HFFc6 (cell line): ENCODE data around the gene TPPP2. TPM values are rescaled to one million over a fixed set of nuclear protein-coding genes. Genes with fewer than 3 reads are reported as not detected.

ENCODE experiments used
- DNase-seq: peaks from one replicate; pipeline ENCODE4 v3.0.0-alpha.2; 2018
- H3K27ac Mint-ChIP-seq: 2 replicates; pipeline ENCODE4 v1.8.0; 2020; ENCODE audit warnings: mild to moderate bottlenecking, mixed read lengths
- H3K27me3 Mint-ChIP-seq: 2 replicates; pipeline ENCODE4 v1.8.0; 2021; ENCODE audit warnings: mild to moderate bottlenecking, moderate library complexity, mixed read lengths; ENCODE audit not compliant: insufficient read depth
- H3K36me3 Mint-ChIP-seq: 2 replicates; pipeline ENCODE4 v1.8.0; 2021; ENCODE audit warnings: low read depth, mixed read lengths
- H3K4me1 Mint-ChIP-seq: 2 replicates; pipeline ENCODE4 v1.8.0; 2020; ENCODE audit warnings: low read depth, mixed read lengths
- H3K4me3 Mint-ChIP-seq: 2 replicates; pipeline ENCODE4 v1.8.0; 2020; ENCODE audit warnings: mild to moderate bottlenecking, moderate library complexity, mixed read lengths
- H3K9me3 Mint-ChIP-seq: 2 replicates; pipeline ENCODE4 v1.8.0; 2020; ENCODE audit warnings: mild to moderate bottlenecking, mixed read lengths
- total RNA-seq, 6 experiments: library from RNA; stranded (reverse); fragmentation: NEBNext Ultra II Directional; extraction: Animal tissue kit (Norgen Biotek cat#: 25700); gene quantifications; 2 replicates in 1 of 6; 3 replicates in 5 of 6; pipeline ENCODE4 v1.2.3, GENCODE V29; 2021
- TF ChIP-seq, protein P1 (sequence below): fragments of 200-600 bp; sonication (generic); IDR thresholded peaks from 2 replicates; pipeline ENCODE4 v1.5.0; 2021; ENCODE audit warnings: antibody characterized with exemption, mild to moderate bottlenecking

TPPP2 gene
- total RNA-seq, 6 experiments from 2014 or later, result not detected

DNA sequence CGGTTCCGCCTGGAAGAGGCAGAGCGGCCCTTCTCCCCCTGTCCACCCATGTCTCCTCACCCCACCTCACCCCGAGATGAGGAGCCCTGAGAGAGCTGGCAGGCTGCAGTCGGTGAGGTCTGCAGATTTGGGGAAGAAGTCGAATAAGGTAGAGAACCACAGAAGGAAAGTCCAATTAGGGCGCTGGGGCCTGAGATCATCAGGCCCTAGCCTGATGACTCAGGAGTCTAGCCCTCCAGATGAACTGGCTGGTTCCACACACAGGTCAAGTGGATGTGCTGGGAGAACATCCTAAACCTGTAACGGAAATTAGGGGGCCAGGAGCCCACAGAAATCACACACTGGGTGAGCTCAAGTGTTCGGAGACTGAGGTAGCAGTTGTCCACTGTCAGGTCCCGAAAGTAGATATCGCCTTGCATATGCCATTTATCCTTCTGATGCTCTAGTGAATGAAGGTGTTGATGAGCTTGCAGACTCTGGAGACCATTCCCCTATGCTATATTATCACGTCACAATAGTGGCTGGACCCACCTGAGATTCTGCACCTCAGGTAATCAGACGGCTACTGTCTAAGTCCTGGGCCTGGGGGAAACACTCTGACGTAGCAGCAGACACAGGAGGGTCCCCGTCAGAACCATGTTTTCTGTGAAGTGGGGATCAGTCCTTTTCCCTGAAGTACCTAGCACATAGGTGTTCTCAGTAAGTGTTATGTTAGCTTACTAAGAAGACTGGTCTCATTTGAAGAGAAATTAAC lies 41.1 kb upstream of the TPPP2 start:
- peak overlapping the region; percentile 86 for H3K4me3 Mint-ChIP-seq
- H3K36me3 Mint-ChIP-seq, result peaks cover 12% of the 10 kb centered on the region
- peaks cover 2% of the 10 kb centered on the region; the same call in 1 of the 2 replicates for H3K27me3 Mint-ChIP-seq
- peaks cover 53% of the 10 kb centered on the region for H3K4me1 Mint-ChIP-seq
- no peaks in the 10 kb centered on the region for H3K9me3 Mint-ChIP-seq
- peak overlapping the region; percentile 42 for H3K27ac Mint-ChIP-seq
- TF ChIP-seq, protein P1, sequence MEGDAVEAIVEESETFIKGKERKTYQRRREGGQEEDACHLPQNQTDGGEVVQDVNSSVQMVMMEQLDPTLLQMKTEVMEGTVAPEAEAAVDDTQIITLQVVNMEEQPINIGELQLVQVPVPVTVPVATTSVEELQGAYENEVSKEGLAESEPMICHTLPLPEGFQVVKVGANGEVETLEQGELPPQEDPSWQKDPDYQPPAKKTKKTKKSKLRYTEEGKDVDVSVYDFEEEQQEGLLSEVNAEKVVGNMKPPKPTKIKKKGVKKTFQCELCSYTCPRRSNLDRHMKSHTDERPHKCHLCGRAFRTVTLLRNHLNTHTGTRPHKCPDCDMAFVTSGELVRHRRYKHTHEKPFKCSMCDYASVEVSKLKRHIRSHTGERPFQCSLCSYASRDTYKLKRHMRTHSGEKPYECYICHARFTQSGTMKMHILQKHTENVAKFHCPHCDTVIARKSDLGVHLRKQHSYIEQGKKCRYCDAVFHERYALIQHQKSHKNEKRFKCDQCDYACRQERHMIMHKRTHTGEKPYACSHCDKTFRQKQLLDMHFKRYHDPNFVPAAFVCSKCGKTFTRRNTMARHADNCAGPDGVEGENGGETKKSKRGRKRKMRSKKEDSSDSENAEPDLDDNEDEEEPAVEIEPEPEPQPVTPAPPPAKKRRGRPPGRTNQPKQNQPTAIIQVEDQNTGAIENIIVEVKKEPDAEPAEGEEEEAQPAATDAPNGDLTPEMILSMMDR, result no peak
- DNase-seq, result no peak

GRCh38 chr14:20989471-20989786 lies 40.6 kb upstream of the TPPP2 start:
- H3K9me3 Mint-ChIP-seq, result no peaks in the 10 kb centered on the region
- peak overlapping the region; percentile 86 for H3K4me3 Mint-ChIP-seq
- peaks cover 53% of the 10 kb centered on the region for H3K4me1 Mint-ChIP-seq
- H3K27ac Mint-ChIP-seq, result peak overlapping the region; percentile 48
- TF ChIP-seq, protein P1, result no peak
- H3K27me3 Mint-ChIP-seq, result peaks cover 2% of the 10 kb centered on the region; the same call in 1 of the 2 replicates
- H3K36me3 Mint-ChIP-seq, result peaks cover 16% of the 10 kb centered on the region
- DNase-seq, result no peak

- DNase-seq, result peak; percentile 99
- H3K27ac Mint-ChIP-seq, result peak within 1 kb of the TSS; percentile 48
- peaks cover 22% of the 10 kb centered on the region for H3K36me3 Mint-ChIP-seq
- H3K9me3 Mint-ChIP-seq, result no peaks in the 10 kb centered on the region
- H3K4me1 Mint-ChIP-seq, result peaks cover 53% of the 10 kb centered on the region
- H3K4me3 Mint-ChIP-seq, result peak within 1 kb of the TSS; percentile 86
- peaks cover 2% of the 10 kb centered on the region; the same call in 1 of the 2 replicates for H3K27me3 Mint-ChIP-seq
- TF ChIP-seq, protein P1, result peak; percentile 71
These were observed 40.0 kb upstream of the TPPP2 start, which contains the start of gene METTL17 for GRCh38 chr14:20989787-20990600. Gene METTL17 (plus strand): TSS chr14:20989980. CDS start chr14:20990003, 23 bp downstream.

- H3K4me1 Mint-ChIP-seq, result peaks cover 27% of the 10 kb centered on the region
- TF ChIP-seq, protein P1, result no peak
- H3K4me3 Mint-ChIP-seq, result no peak overlapping the region
- DNase-seq, result no peak
- H3K27ac Mint-ChIP-seq, result no peak overlapping the region
- no peaks in the 10 kb centered on the region for H3K27me3 Mint-ChIP-seq
- H3K9me3 Mint-ChIP-seq, result no peaks in the 10 kb centered on the region
- H3K36me3 Mint-ChIP-seq, result peaks cover 32% of the 10 kb centered on the region
These were observed 33.5 kb upstream of the TPPP2 start for GRCh38 chr14:20996521-20996920.

GRCh38 chr14:20997115-20997514 lies 32.9 kb upstream of the TPPP2 start:
- H3K4me1 Mint-ChIP-seq, result peaks cover 22% of the 10 kb centered on the region
- H3K27ac Mint-ChIP-seq, result no peak overlapping the region
- no peak for DNase-seq
- TF ChIP-seq, protein P1, result no peak
- H3K4me3 Mint-ChIP-seq, result no peak overlapping the region
- H3K36me3 Mint-ChIP-seq, result peaks cover 28% of the 10 kb centered on the region
- no peaks in the 10 kb centered on the region for H3K27me3 Mint-ChIP-seq
- H3K9me3 Mint-ChIP-seq, result no peaks in the 10 kb centered on the region
